ENCODE data around the gene USP11. TPM values are rescaled to one million over a fixed set of nuclear protein-coding genes. Genes with fewer than 3 reads are reported as not detected.

The USP11 gene
- total RNA-seq, 4 donors from 2014 or later = 23.8 to 47.8 (median 28.1) TPM

- TF ChIP-seq CTCF (IDR thresholded peaks at IDR 0.05; ENCODE audit: low read depth) = no peak
Observed at GRCh38 chrX:47191331-47191730, 41.5 kb upstream of the USP11 start.

GRCh38 chrX:47191806-47192401, 40.9 kb upstream of the USP11 start:
- no peak for TF ChIP-seq CTCF (IDR thresholded peaks at IDR 0.05; ENCODE audit: low read depth)

- no peak for TF ChIP-seq CTCF (IDR thresholded peaks at IDR 0.05; ENCODE audit: low read depth)
Observed at GRCh38 chrX:47193475-47194193, 39.2 kb upstream of the USP11 start, which contains the start of gene UBA1. Gene UBA1 (plus strand): TSS chrX:47193829. CDS start chrX:47198803, 4,974 bp downstream.

DNA sequence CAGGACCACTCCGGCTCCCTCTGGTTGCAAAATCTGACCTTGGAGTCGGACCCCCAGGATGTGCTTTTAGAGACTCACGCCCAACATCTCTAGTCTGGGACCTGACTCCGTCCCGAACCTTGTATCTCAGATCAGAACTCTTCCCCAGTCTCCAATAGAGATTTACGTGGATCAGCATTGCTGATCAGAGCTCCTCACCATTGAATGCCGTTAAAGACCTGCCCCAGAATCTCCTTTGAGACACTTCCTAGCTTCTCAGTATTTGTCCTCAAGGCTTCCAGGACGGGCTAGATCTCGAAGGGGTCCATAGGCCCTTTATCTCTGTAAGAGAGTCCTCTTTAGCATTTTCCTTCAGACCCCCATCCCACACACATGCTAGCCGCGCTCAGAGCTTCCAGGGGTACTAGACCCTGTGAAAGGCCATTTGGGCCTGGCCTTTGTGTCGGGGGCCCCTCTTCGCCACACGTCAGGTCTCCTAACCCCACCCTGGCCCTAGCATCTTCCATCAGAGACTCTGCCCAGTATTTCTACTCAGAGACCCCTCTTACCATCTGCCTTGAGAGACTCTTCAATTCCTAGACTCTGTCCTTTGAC, 38.5 kb upstream of the USP11 start:
- no peak for TF ChIP-seq CTCF (IDR thresholded peaks at IDR 0.05; ENCODE audit: low read depth)

GRCh38 chrX:47196098-47196497, 36.7 kb upstream of the USP11 start:
- no peak for TF ChIP-seq CTCF (IDR thresholded peaks at IDR 0.05; ENCODE audit: low read depth)

- TF ChIP-seq CTCF (IDR thresholded peaks at IDR 0.05; ENCODE audit: low read depth) = no peak
Observed at GRCh38 chrX:47197526-47197925, 35.3 kb upstream of the USP11 start.

DNA sequence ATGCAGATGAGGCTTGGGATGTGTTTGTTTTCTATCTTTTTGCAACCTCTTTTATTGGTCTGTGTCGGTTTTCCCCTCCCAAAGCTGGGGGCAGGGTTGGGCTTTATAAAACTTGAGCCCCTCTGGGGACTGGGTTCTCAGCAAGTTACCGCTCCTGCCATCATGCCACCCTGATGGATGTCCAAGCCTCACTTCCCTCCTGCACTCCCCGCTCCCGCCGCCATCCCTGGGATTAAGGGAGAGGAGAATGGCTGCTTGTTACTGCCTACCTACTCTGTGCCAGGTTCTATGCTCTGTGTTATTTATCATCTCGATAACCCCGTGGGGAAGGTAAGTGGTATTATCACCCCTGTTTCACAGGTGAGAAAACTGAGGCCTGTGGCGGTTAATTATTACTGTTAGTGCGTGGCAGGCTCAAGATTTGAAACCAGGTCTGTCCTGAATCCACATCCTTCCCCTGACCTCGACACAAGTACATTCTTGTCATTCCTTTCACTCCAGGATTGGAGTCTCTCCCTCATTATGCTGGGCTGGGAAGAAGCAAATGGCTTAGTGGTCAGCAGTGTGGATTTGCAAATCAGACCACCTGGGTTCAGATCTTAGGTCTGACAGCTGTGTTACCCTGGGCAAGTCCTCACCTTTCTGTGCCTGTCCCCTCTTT, 34.7 kb upstream of the USP11 start:
- TF ChIP-seq CTCF (IDR thresholded peaks at IDR 0.05; ENCODE audit: low read depth) = no peak
